ACHN (cell line): Measurements from ENCODE around the gene DVL3.
A peak's percentile ranks its signal among the peaks of the same experiment; 100 is the strongest.
"Not testable (repeated sequence)": the region's sequence is repeated elsewhere in the genome, so short reads cannot be mapped to it uniquely, and the experiment has no call there.

Source experiments
- DNase-seq: peaks from one replicate; pipeline ENCODE4 v3.0.0-alpha.2; 2015
- in situ Hi-C: cut with HindIII; loops from 2 replicates; pipeline ENCODE4 v1.10.0; 2017; ENCODE audit warnings: low sequenced_read_pairs, low pct_ligation_motif_present, low pct_unique_long_range_greater_than_20kb

The DVL3 gene

DNA sequence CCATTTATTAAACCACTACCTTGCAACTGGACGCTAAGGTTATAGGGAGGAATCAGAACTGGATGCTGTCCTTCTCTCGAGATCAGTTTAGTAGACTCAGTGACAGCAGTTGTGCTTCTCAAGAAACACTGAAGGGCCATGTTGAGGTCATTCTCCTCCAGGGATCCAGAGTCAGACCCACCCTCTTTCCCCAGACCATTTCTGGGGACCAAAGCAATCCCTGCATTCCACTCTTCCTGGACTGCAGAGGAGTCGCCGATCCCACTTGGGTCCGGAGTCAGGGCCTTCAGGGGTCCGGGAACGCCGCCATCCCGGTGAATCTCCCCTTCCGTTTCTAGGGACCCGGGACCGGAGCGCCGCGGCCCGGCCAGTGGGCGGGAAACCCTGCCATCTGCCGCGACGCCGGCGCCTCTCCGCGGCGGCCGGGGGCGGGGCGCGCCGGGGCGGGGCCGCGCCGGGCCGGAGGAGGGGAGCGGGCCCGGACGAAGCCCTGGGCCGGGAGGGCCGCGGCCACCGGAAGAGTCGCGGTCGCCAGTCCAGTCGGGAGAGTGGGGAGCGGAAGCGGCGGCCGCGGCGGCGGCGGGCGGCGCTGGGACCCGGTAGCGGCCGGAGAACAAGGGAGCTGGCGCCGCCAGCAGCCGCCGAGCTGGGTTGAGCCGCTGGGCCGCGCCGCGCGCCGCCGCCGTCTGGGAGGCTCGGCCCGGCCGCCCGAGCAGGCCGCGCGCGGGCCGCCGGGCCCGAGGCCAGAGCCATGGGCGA lies at the start of gene DVL3:
TSS of gene DVL3 (plus strand) at position 493 of the 759 bp plus-strand sequence. CDS start at position 752, 259 bp downstream.
- in situ Hi-C loops = no loop called here
- DNase-seq = peak; percentile 60

- in situ Hi-C loops = no loop called here
- peak; percentile 69 for DNase-seq
Measured at GRCh38 chr3:184110316-184110725, 44.9 kb upstream of the DVL3 start.

DNA sequence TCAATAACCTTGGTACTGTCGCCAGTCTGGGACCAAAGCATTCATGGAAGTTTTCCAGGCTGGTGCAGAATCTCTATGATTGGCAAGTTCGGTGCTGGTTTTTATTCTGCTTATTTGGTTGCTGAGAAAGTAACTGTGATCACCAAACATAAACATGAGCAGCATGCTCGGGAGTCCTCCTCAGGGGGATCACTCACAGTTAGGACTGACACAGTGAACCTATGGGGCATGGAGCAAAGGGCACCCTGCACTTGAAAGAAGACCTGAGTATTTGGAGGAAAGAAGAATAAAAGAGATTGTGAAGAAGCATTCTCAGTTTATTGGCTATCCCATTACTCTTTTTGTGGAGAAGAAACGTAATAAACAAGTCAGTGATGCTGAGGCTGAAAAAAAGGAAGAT lies 39.2 kb upstream of the DVL3 start:
- in situ Hi-C loops = no loop called here

DNA sequence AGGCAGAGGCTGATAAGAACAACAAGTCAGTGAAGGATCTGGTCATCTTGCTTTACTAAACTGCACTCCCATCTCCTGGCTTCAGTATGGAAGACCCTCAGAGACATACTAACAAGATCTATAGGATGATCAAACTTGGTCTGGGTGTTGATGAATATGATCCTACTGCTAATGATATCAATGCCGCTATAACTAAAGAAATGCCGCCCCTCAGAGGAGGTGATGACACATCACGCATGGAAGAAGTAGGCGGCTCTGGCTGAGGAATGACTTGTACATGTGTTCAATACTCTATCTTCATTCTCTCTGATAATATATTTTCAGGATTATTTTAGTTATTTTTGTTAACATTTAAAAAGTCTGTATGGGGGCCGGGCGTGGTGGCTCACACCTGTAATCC lies 37.5 kb upstream of the DVL3 start:
- no peak for DNase-seq
- in situ Hi-C loops = no loop called here

More for the DNA sequence above, 39.2 kb upstream of the DVL3 start:
- no peak for DNase-seq

- DNase-seq, in situ Hi-C loops: not testable (repeated sequence)
Measured at GRCh38 chr3:184121031-184121430, 34.1 kb upstream of the DVL3 start.

DNA sequence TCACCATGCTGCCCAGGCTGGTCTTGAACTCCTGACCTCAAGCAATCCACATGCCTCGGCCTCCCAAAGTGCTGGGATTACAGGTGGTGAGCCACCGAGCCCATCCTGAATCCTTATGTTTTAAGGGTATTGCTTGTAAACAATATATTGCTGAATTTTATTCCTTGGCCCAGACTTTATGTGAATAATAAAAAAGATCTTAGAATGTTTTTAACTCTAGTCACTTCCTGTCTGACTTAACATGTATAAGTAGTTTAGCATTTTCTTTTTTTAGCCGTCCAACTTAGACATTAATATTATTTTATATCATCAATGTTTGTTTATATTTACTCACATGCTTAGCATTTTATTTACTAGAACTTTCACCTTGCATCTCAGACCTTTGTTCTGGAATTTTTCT lies 29.2 kb upstream of the DVL3 start:
- in situ Hi-C loops = no loop called here
- DNase-seq = no peak

- in situ Hi-C loops = no loop called here
- peak; percentile 42 for DNase-seq
Measured at GRCh38 chr3:184129012-184129411, 26.2 kb upstream of the DVL3 start.

- DNase-seq = no peak
- in situ Hi-C loops = no loop called here
Measured at GRCh38 chr3:184132945-184133344, 22.2 kb upstream of the DVL3 start.

- DNase-seq = peak; percentile 82
- in situ Hi-C loops = no loop called here
Measured at GRCh38 chr3:184133840-184134745, 21.1 kb upstream of the DVL3 start.

DNA sequence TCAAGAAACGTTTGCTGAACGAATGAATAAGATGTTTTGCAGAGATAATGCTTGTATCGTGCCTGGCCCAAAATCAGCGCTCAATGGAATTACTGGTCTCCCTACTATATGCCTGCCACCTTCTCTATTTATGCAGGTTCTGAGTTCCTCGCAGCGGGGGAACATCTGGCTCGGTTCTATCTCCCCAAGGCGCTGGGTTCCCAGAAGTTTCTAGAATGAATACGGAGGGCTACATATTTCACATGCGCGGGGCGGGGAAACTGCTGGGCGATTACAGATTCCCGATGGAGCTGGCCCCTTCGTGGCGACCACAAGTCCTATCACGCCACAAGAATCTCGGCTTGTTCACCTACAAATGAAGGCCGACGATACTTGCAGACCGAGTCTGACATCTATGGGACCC lies 20.4 kb upstream of the DVL3 start:
- no peak for DNase-seq

GRCh38 chr3:184135149-184135910 lies 19.8 kb upstream of the DVL3 start, which contains the start of gene EIF2B5:
EIF2B5 (plus strand) TSS chr3:184135358; CDS start chr3:184135386, 28 bp downstream.
- in situ Hi-C loops = no loop called here
- DNase-seq = peak; percentile 83

More for the DNA sequence above, 20.4 kb upstream of the DVL3 start:
- in situ Hi-C loops = no loop called here

GRCh38 chr3:184135911-184136260 lies 19.3 kb upstream of the DVL3 start:
- no peak for DNase-seq
- in situ Hi-C loops = no loop called here

- in situ Hi-C loops = no loop called here
- DNase-seq = no peak
Measured at GRCh38 chr3:184140436-184140835, 14.7 kb upstream of the DVL3 start.

DNA sequence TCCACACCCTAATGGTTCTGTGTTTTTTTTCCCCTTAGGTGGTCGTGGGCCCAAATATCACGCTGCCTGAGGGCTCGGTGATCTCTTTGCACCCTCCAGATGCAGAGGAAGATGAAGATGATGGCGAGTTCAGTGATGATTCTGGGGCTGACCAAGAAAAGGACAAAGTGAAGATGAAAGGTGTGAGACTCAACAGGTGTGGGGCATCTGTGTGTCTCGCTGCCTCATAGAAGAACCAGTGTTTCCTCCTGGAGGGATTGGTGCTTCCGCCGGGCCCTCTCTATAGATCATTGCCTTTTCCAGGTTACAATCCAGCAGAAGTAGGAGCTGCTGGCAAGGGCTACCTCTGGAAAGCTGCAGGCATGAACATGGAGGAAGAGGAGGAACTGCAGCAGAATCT lies 13.0 kb upstream of the DVL3 start:
- in situ Hi-C loops = no loop called here
- DNase-seq = no peak

GRCh38 chr3:184143327-184143726 lies 11.8 kb upstream of the DVL3 start:
- DNase-seq = no peak
- in situ Hi-C loops = no loop called here

GRCh38 chr3:184144505-184144904 lies 10.7 kb upstream of the DVL3 start:
- in situ Hi-C loops = no loop called here
- no peak for DNase-seq

- DNase-seq = peak; percentile 70
- in situ Hi-C loops = no loop called here
Measured at GRCh38 chr3:184145111-184145524, 10.1 kb upstream of the DVL3 start.

DNA sequence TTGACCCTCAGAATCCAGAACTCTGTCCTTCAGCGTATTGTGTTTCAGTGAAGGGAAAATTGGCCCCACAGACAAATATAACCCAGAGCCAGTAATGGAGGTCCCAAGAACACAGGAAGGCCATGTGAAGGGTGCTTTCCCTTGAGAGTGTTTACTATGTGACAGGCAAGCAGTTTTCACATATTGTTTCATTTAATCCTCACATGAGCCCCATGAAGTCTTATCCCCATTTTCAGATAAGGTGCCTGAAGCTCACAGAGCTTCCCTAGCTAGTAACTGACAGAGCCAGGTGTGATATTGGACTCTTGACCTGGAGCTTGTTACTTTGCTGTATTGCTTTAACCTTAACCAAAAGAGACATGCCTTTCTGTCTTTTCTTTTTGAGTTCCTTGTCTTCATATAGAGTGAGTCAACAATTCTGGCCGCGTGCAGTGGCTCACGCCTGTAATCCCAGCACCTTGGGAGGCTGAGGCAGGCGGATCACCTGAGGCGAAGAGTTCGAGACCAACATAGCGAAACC lies 9.4 kb upstream of the DVL3 start:
- DNase-seq = no peak
- in situ Hi-C loops = no loop called here

DNA sequence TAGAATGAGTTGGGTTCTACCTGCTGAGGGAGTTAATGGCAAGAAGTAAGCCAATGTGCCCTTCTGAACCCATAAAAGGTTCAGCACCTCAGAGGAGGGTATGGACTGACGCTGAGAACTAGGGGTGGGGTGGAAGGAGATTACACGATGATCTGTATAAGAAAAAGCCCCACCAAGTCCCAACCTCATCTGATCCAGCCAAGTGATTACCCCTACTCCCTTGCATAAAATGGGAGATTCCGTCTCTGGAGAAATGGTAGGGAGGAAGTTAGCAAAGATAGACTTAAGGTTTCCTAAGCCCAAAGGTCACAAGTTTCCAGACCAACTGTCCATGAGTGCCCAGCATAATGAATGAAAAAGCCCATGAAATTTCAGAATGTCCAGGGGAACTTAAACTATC lies 7.1 kb upstream of the DVL3 start:
- no peak for DNase-seq
- in situ Hi-C loops = no loop called here
